Cardiac fibroblast (primary cell): Measurements from ENCODE around the gene ADGRL3.

Source experiments
- DNase-seq, 2 donors: peaks; one replicate each; pipeline versions ENCODE4 v3.0.0 to v3.0.0-alpha.2; 2010; ENCODE audit warnings: low read depth in 2 of 2
- H3K4me3 ChIP-seq, 2 donors: replicated peaks in 1 of 2; 1 replicate in 1 of 2; 2 replicates in 1 of 2; pipeline ENCODE4 v1.5.1; 2011; ENCODE audit warnings: low read depth in 2 of 2, low read length in 2 of 2, mild to moderate bottlenecking in 2 of 2, moderate library complexity in 1 of 2
- CTCF ChIP-seq: IDR thresholded peaks from one replicate; pipeline ENCODE4 v1.5.1; 2011; ENCODE audit warnings: low read depth, mild to moderate bottlenecking, low read length, inconsistent platforms

The ADGRL3 gene

GRCh38 chr4:61200187-61200915 is at the start of gene ADGRL3:
Gene ADGRL3, plus strand, starts transcription at chr4:61200326.
- no peak for TF ChIP-seq CTCF
- peak; percentile 48 to 56 for DNase-seq
- H3K4me3 ChIP-seq: peak within 1 kb of the TSS; percentile 64 to 73

- DNase-seq: no peak
- TF ChIP-seq CTCF: no peak
- H3K4me3 ChIP-seq: no peak overlapping the region
These were observed 47.7 kb upstream of the ADGRL3 start for GRCh38 chr4:61152433-61152832.

GRCh38 chr4:61160478-61160877 is 39.6 kb upstream of the ADGRL3 start:
- DNase-seq: no peak
- TF ChIP-seq CTCF: no peak
- no peak overlapping the region for H3K4me3 ChIP-seq

DNA sequence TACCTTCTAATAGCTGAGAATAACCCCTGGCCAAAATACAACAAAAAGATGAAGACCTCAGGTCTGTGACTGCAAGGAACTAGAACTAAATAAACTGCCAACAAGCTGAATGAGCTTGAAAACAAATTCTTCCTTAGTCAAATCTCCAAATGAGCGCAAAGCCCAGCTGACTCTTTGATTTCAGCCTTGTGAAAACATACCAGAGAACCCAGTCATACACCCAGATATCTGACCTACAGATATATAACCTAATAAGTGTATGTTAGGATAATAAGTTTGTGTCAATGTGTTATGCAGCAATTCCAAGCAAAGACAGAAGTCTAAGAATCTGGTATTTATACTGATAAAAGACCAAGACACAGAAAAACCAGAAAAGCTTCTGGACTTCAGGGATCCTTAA is 38.0 kb upstream of the ADGRL3 start:
- H3K4me3 ChIP-seq: no peak overlapping the region
- peak; percentile 12 to 50 for DNase-seq
- TF ChIP-seq CTCF: no peak

DNA sequence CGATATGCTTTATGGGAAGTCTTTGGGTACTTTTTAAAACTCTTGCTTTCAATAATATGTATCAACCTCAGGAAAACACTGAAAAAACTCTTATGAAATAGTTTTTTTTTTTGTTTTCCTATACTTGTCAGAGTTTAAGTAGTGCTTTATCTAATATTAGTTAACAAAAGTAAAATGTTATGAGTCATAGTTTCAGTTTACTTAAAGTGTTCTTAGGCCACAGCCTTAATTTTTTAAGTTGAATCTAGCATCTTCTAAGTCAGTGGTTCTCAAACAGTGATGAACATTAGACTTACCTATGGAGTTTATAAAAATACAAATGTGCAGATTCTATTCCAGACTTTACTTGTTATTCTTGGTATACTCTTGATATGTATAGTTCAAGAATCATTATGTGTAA is 26.3 kb upstream of the ADGRL3 start:
- H3K4me3 ChIP-seq: no peak overlapping the region
- peak; percentile 3 to 7 for DNase-seq
- TF ChIP-seq CTCF: no peak

DNA sequence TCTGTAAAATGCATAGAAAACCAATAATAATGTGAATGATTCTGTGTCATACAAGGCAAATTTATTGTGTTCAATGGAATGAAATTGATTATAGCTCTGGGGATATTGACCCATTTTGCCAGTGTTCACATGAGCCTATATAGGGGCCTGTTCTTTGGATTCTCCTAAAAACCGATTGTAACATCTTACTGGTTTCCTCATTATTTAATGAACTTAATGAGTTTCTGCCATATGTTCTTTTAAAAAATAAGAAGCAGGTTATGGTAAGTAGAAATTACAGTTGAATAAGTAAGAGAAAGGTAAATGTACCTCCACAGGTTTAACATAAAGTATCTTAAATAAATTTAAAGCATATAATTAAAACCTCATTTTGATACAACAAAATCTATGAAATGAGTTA is 24.6 kb upstream of the ADGRL3 start:
- no peak overlapping the region for H3K4me3 ChIP-seq
- TF ChIP-seq CTCF: no peak
- DNase-seq: no peak

DNA sequence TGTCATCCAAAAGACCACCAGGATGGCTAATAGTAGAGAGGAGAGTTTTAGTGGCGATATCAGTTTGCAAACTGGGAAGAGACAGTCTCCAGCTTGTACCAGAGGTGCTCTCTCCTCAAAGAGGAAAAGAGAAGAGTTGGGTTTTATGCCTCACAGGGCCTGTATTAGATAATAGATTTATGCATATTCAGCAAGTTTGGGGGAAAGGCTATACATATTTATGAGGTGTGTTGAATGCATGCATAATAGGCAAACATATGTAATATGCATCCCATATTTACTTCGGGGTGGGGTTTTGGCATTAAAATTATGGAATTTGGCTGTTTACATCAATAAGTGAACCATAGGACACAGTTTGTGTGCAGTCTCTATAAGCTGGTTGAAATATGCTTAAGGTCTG is 22.8 kb upstream of the ADGRL3 start:
- no peak overlapping the region for H3K4me3 ChIP-seq
- no peak for DNase-seq
- no peak for TF ChIP-seq CTCF
